Panc1 (cell line): ENCODE results near the gene UTP3.

Experiments
- POLR2AphosphoS5 ChIP-seq: IDR thresholded peaks from 2 replicates; pipeline ENCODE4 v1.6.1; 2012; ENCODE audit warnings: mild to moderate bottlenecking, low read depth, low read length, moderate library complexity
- SIN3A ChIP-seq: IDR thresholded peaks from 2 replicates; pipeline ENCODE4 v1.6.1; 2012; ENCODE audit warnings: low read depth, mild to moderate bottlenecking, low read length, moderate library complexity, borderline replicate concordance; ENCODE audit not compliant: insufficient read depth
- TCF7L2 ChIP-seq: IDR thresholded peaks from 2 replicates; pipeline ENCODE4 v1.6.1; 2011; ENCODE audit warnings: mild to moderate bottlenecking, low read depth, low read length, inconsistent platforms
- TF ChIP-seq, protein P1 (sequence below): fragments of 450-650 bp; IDR thresholded peaks from 2 replicates; pipeline ENCODE4 v1.5.1; 2017; ENCODE audit warnings: mild to moderate bottlenecking

DNA sequence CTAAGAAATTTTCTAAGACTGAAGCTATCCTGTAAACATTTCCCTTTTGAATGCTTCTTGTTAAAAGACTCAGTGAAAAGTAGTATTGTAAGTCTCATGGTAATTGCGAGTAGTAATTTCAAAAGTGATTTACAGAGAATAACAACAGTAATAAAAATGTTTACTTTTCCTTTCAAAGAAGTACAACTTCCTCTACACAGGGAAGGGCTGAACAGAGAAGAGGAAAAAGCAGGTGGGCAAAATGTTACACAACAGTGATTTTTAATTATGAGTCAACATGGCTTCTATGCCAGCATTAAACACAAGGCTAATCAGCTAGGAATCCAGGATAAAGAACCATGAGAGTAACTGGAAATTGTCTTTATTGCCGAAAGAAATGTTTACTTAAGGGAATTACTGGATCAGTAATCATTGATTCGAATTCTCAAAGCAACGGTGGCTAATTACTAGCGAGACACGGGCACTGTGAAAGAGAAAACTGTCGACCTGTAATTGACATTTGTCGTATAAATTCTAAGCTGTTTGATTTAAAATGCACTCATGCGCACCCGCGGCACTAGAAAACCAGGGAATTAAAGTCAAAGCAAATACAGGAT lies 15.4 kb downstream of the UTP3 start:
- TF ChIP-seq, protein P1, sequence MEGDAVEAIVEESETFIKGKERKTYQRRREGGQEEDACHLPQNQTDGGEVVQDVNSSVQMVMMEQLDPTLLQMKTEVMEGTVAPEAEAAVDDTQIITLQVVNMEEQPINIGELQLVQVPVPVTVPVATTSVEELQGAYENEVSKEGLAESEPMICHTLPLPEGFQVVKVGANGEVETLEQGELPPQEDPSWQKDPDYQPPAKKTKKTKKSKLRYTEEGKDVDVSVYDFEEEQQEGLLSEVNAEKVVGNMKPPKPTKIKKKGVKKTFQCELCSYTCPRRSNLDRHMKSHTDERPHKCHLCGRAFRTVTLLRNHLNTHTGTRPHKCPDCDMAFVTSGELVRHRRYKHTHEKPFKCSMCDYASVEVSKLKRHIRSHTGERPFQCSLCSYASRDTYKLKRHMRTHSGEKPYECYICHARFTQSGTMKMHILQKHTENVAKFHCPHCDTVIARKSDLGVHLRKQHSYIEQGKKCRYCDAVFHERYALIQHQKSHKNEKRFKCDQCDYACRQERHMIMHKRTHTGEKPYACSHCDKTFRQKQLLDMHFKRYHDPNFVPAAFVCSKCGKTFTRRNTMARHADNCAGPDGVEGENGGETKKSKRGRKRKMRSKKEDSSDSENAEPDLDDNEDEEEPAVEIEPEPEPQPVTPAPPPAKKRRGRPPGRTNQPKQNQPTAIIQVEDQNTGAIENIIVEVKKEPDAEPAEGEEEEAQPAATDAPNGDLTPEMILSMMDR = no peak
- no peak for TF ChIP-seq POLR2AphosphoS5
- TF ChIP-seq TCF7L2 = no peak
- no peak for TF ChIP-seq SIN3A
